NCI-H2171 (cell line): Measurements from ENCODE around the gene HOXA6.

Experiments
- DNase-seq: peaks from one replicate; lab custom pipeline; 2025; lab: John Stamatoyannopoulos, UW

HOXA6 gene

DNA sequence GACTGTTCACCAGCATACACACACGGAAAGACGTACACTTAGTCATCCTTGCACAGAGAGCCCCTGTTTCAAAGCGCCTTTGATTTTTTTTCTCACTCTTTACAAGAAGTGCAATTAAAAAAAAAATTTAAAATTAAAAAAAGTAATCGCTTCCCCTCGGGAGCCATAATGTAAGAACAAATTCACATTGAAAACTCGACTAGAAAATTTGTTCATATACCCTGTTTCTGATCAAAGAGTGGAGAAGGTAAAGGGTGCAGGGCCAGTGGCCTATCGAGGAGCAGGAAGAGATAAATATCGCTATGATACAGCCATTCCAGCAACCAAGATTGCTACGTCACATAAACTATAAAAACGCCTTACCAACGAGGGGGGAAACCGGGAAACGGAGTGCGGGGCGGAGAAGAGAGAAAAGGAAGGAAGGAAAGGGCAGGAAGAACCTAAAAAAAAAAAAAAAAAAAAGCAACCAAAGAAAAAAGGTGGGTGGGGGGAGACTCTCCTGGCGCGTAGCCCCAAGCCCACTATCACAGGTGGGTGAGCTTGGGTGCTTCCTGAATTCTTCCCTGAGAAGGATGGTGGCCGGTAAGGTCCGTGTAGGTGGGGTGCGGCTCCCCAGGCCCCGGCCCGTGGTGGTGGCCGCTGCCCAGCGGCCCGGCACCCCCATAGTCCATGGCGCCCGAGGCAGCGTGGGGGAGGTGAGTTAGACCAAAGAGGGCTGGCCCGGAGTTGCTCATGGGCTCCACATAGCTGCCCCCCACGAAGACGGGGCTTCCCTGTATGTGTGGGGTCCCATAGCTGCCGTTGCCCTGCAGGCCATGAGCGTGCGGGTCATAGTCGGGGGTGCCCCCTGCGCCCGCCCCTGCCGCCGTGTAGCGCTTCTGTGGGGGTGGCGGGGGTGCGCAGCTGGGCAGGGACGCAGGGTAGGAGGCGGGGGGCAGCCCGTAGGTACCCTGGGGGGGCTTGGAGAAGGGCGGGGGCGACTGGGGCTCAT is 39.9 kb downstream of the HOXA6 start:
- DNase-seq: no peak

DNA sequence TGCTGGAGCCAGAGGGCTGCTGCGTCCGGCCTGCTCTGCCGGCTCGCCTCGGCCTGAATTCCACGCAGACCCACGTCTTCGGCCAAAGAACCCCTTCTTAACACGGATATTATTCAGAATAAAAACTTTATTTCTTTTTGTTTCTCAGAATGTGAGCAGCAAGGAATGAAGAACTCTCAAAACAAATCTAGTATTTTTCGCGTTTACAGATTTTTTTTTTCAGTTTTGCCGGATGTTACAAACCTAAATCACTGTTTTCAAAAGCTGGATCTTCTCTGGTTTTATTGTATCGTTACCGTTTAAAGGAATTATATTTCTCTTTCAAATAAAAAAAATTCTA is 40.7 kb downstream of the HOXA6 start:
- DNase-seq: no peak

DNA sequence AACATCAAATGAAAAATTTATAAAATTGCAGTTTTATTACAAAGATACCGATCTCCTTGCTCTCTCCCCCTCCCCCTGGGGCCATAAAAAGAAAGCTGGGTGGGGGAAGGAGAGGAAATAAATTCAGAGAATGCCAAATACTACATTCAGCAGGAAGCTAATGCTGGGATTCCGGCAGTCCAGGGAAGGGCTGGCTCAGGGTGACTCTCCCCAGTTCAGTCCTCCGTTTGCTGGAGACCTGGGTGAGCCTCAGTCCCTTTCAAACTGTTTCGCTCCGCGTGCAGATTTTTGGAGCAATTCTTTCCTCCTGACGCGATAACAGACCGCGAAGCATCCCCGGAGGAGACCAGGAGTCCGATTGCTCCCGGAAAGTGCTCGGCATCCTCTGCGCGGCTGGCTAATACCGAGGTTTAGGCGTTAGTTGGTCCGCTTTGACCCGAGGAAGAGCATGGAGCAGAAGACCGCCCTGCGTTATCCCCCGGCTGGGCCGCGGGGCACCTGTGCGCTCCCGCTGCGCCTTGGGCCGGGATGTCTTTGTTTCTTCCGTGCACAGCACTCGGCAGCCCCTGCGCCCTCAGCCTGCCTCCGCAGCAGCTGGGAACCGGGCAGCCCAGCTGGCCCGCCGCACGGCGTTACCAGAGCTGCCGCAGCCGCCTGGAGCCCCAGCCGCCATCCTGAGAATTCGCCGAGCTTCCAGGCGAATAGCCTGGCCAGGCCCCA is 41.2 kb downstream of the HOXA6 start:
- DNase-seq: no peak

DNA sequence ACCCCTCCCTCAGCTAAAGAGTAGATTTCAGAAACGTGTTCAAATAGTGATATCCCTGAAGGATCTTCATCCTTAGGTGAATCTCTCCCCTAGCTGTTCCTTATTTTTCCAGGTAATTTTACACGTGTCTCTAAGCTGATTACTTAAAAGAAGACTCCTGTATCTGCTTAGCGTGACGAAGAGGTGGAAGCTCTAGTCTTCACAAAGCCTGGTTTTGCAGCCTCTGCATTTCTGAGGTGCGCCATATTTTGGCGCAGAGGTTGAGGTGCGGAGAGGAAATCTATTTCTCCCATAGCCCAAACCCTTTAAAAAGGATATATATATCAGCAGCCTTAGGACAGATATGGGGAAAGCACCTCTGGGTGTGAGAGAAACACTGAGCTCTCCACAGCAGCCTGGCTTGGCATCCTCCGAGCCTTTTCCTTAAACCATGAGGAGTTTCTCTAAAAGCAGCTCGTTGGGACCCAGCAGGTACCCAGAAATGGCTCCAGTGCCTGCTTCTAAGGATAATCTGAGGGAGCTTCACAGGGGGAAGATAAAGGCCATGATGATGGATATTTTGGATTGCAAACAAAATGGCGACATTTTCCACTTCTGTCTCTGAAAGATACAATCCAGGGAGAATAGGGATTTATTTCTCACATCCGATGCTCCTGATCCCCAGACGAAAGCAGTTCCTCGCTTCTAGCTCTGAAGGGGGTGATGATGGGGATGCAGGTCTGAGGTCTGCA is 42.1 kb downstream of the HOXA6 start:
- no peak for DNase-seq

DNA sequence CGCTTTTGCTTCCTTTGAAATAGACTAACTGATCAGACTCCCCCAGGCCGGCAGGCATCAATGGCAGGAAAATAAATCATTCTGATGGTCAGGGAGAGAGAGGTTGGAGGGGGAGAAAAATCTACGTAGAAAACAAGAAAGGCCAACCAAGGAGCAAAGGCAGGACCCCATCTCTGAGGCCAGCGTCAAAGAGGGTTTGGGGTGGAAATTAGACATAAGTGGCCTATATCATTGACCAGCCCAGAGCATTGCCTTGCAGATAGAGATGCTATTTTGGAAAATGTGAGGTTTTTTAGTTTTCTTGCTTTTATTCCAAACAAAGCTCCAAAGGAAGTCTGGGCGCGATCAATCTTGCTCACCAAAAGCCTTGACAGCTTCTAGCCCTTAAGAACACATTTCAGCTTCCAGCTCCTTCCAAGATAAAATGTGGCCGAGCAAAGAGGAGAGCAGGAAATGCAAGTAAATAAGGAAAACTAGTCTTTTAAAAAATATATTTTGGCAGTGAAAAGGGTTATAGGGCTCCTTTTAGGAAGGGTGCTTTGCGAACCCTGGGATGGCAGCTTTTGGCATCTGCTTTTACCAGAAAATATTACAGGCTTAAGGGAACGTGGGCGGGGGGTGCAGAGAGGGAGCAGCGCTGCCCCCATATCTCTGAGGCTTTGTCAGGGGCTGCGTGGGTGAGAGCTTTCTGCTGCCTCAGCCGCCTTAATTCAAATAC is 43.1 kb downstream of the HOXA6 start:
- no peak for DNase-seq

DNA sequence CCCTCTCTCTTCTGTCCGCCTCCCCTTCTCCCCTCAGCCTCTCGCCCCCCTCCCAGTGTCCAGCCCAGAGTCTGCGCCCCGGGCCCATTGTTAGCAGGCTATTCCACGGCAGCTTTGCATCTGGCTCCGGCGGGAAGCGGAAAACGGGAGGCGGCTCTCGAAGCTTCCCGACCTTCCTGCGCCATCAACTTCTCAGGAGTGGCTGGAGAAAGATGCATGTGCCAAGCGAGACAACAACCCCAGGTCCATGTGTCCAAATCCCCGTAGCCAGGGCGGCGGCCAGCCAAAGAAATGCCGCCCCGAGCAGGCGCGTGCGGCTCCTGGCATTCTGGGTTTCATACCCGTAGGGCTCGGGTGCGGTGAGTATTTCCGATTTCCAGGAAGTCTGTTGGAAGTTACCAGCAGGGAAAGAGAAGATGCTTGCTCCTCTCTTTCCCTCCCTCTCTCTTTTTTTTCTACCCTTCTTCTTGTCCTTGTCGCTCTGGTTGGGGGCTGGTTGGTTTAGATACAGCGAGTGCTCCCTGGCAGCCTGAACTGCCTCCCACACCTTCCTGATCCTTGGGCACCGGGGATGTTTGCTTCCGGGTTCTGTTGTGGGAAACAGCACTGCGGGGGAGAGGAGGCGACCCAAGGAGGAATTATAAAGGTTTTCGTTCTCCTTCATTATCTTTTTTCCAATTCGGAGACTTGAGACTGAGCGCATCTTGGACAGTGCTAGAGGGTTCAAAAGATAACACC is 43.9 kb downstream of the HOXA6 start:
- DNase-seq: no peak

DNA sequence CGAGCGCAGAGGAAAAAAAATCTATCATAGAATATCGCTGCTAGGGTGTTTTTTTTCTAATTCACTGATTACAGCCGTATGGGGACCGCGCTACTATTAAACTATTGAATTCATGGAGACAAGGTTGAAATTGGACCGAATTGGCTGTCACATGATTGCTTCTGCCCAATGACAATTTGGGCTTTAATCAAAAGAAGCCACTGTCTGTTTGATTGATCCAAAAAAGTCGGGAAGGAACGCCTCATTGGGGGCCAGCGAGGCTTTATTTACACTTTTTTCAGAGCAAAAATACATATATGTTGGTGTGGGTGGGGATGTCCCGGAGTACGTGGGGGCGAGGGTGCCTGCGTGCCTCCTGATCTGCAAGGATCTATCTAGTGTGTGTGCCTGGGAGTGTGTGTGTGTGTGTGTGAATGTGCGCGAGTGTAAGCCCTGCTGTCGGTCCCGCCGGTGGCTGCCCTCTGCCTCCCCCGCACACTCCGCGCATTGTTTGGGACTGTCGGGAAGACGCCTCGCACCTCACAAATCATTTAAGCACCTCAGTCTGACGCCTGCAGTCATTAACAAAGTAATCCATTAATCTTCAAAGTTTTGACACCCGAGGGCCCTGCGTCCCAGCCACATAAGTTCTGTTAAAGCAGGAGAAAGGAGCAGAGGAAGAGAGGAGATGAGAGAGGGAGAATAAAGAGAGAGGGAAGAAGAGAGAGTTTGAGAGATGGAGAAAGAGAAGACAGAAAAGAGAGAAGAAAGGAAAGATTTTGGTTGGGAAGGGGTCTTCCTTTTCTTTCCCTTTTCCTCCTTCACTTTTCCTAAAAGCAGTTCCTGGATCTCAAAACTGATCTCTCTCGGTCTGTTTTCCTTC is 44.8 kb downstream of the HOXA6 start, which contains the start of gene HOXA2:
HOXA2 (minus strand) TSS at position 103 of the 862 bp plus-strand sequence. CDS start 183 bp downstream, outside the sequence.
- no peak for DNase-seq

DNA sequence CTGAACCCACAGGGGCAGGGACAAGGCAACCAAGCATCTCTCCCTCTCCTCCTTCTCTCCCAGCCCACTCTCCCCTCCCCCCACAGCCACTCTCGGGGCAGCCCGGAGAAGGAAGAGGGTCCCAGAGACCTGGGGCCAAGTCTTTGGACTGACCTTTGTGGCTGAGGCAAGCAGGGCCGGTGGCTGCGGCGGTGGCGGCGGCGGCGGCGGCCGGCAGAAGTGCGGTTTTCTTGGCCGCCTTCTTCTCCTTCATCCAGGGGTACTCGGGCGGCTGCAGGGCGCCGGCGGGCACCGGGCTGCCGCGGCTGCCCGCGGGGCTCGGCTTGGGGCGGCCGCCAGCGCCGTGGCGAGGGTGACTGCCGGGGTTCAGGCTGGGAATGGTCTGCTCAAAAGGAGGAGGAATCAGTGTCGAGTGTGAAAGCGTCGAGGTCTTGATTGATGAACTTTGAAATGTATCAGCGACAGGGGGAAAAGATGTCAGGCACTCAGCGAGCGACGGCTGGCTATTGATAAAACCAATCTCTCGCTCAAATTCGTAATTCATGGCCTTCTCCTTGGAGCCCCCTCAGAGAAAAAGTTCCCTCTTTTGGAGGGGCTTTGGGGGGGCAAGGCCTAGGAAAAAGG is 45.5 kb downstream of the HOXA6 start:
- DNase-seq: no peak

DNA sequence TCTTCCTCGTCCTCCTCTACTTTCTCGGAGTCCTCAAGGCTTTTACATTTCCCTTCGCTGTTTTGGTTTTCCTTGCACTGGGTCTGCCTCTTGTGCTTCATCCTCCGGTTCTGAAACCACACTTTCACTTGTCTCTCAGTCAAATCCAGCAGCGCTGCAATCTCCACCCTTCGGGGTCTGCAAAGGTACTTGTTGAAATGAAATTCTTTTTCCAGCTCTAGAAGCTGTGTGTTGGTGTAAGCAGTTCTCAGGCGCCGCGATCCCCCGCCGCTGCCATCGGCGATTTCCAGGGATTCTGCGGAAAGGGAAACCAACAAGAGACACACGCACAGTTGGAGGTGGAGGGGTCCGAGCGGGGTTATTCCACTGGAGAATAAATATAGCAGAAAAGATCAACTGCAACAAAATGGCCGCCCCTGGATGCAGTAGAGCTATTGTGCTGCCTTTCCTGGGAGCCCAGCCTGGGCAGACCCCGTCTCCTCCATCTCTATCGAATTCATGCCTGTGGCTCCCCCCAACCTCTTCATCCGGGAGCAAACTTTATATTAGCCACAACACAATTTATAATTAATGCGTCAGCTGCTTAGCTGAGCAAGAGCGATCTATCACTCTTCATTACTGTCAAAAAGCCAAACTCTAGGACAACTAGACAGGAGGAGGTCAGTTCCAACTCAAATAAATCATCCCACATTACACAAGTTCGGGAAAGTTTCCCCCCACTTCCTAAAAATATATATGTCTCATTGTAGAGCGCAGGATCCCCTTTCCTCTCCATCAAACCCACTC is 46.2 kb downstream of the HOXA6 start:
- no peak for DNase-seq

DNA sequence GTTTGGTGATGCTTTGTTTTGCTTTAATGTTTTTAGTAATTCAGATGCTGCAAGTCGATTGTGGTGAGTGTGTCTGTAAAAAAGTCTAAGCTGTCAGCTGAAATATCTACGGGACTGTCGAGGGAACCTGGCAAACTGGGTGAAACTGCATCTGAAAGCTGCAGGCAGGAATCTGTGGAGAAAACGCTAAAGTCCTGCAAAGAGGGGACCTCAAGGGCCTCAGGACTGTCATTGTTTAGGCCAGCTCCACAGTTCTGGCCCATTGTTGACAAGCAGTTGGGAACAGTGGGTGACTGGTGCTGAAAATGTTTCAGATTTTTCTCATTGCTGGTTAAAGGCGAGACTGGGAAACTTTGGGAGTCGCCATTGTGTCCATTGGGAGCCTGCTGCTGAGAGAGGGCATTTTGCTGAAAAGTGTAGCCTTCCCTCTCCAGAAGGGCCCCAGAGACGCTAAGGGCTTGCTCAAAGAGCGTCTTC is 46.8 kb downstream of the HOXA6 start:
- no peak for DNase-seq

DNA sequence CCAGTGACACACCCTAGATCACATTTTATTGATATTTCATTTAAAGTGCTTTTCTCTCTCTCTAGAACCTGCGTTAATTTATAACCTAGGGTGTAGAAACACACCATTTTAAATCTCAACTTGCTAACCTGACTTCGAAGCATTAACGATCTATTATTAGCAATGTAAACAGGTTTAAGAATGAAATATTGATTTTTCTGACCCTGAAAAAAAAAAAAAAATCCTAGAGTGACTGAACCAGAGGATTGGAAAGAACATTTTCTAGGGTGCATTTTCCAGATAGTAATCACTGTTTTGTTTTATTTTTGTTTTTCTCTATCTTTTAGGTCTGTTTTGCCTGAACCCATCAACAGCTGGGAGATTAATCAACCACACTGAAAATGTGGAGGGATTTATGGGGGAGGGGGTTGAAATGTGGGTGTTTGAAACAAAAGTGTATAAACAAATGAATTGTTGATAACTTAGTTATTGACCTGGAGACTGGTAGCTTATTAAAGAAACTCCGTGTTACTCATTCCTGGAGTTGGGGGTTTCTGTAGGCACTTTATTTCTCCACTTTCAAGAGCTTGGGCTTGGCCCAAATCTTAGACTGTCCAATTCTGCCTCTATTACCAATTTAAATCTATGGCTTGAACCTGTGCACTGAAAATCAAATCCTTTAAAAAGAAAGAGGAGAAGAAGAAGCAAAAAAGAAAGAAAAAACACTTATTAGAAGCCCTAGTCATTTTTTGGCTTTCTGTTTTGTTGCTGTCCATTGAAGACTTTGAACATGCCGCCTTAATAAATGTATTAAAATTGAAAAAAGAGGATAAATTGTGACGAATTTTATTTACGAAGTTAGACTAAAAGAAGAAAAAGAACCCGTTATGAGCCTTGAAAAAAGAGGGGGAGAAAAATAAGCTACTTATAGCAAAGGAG is 47.9 kb downstream of the HOXA6 start:
- DNase-seq: no peak

DNA sequence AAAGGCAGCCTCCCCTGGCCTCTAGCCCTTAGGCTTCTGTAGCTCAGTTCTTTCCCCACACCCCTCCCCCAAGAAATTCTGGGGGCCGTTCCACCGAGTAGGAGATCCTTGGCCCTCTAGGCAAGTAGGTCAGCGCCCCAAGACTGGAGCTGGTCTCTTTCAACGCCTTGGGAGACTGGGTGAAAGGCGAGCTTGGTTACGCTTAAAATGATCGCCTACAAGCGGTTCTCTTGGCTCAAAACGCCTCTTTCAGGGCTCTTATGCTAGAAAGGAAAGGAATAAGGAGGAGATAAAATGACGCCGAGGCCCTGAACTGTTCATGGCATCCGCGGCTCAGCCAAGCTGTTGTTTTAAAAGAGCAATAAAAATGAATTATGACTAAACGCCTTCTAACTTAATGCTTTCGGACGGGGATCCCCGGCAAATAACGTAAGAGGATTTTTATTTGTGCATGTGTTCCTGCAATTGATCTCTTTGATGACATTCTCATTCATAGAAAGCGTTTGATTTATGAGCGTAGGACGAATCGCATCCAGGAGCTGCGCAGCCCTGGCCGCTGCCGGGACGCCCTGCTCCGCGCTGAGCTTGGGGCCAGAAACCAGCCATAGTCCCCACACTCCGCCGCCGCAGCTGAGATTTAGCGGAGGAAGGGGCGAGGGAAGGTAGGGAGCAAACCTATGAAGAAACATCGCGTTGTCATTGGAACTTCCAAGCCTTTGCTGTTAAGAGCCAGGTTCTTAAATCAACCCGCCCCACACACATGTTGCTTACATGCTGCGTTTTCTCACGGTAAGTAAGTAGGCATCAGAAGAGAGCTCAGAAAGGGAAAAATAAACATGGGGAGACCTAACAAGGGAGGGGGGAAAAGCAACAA is 48.8 kb downstream of the HOXA6 start:
- DNase-seq: no peak

DNA sequence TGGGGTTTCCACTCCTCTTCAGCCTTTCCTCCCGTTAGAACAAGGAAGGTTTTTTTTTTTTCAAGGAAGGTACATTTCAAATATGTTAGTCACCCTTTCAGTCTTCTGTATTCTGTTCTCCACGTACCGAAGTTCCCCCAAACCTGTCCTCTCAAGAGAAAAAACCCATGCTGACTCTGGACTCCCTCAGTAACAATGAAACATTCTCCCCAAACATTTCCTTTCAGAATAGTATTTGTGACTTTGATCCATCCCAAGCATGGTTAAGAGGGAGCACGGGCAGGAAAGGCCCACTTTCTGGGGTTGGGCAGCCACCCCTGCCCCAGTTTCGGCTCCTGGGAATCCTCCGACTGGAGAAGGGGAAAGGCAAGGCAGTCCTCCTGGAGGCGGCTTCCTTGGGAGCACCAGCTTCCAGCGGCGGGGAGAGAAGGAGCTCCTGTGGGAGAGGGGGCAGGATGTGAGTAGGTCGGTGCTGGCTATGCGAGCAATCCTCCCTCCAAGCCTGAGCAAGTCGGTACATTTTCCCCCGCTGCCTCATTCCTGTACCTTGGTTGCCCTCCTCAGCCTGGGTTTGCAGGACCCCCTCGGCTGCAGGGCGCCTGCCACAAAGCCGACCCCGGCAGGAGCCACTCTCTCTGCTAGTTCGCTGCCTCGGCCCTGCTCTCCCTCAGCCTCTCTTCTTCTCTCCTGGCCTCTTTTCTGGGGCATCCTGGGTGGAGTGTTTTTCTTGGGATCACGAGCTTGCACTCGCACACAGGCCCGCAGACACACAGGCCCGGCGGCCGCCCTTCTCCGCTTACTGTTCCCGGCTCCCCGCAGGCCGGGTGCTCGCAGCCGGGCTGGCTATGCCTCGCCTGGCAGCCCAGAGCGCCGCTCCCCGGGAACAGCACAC is 49.6 kb downstream of the HOXA6 start:
- no peak for DNase-seq

DNA sequence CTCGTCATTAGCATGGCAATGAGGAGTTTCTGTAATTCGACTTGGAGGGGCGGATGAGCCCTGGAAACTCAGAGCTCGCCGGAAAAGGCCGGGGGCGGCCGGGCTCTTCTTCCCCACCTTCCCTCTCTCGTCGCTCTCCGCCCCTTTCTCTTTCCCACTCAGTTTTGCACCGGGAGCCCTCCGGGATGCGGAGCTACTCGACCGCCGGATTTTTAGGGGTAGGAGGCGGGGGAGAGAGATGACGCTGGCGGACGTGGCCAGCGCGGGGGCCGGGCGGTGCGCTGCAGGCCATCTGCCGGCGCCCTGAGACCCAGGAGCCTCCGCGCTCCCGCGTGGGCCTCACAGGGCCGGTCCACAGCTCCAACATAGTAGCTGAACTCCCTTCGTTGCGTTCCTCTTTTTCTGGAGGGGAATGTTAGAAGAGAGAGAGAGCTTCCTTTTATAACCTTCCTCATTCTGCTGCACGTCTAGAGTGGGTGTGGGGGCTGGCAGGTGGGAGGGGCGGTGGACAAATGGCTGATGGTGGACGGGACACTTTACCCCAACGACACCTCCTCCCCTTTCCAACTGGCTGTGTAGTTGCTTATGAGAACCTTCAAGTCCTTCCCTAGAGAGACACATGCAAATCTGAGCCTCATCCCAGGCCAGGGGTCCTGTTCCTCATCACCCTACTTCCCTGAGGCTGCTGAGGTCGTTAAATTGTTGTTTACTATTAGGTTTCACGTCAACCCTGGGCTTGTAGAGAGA is 50.6 kb downstream of the HOXA6 start:
- DNase-seq: no peak
